COR-L47 (cell line): ENCODE data around the gene APOL4.
"Not testable (repeated sequence)": the region's sequence is repeated elsewhere in the genome, so short reads cannot be mapped to it uniquely, and the experiment has no call there.

ENCODE experiments used
- DNase-seq: peaks from one replicate; lab custom pipeline; 2025; lab: John Stamatoyannopoulos, UW

The APOL4 gene

DNA sequence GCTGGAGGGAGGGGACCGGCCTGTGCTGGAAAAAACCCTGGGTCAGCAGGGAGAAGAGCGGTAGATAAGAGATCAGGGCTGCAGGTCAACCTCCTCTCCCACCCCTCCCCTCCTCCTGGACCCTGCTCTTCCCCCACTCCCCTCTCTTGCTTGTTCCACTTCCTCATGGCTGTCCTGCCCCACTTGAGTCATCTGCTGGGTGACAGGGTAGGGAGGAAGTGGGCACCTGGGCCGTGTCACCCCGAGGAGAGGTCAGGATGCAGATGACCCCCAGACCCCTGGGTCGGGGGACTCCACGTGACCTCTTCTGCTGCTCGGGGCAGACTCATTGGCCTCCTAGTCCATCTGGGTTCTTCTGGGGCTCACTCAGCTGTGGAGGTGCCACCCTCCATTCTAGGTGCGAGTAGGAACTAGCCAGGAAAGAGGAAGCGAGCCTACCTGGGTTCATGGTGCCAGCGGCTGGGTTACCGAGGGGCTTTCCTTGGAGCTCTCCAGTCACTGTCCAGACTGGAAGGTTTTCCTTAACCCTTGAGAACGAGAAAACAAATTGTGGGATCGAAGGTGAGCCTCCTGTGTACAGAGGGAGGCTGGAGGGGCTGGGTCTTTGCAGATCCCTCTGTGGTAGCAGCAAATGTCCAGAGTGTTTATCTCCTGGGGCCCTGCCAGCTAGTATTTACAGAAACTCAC lies 31.2 kb upstream of the APOL4 start:
- DNase-seq = no peak

DNA sequence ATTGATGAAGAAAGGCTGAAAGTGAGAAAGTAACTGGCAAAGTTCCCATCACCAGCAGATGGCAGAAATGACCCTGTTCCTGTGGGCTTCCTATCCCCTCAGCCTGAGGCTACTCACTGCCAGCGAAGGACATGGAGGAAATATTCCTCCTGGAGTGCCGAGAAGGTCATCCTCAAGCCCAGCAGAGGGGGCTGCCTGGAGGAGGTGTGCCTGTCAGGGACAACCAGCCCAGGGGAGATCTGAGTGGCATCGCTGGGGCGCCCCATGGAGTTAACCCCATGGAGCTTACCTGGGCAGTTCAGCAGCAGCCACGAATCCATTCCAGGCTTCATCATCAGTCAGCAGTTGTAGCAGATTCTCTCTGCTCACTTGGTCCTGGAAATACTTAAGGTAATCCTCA lies 29.4 kb upstream of the APOL4 start:
- DNase-seq = not testable (repeated sequence)

DNA sequence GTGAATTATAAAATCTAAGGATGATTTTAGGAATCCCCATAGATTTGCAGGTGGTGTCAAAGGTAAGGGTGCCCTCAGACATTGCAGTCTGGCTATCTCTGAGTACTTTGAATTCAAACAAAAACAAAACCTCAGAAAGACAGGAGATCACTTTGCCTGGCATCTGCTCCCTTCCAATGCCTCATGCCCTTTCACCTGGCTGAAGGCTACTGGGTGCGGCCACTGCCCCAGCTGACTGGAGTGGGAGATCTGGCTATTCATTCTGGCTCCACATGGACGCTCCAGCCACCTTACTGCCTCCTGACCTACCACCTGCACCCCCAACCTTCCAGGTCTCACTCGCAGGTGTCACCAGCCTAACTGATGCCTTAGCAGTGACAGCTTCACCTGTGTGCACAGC lies 28.0 kb upstream of the APOL4 start:
- DNase-seq = not testable (repeated sequence)

DNA sequence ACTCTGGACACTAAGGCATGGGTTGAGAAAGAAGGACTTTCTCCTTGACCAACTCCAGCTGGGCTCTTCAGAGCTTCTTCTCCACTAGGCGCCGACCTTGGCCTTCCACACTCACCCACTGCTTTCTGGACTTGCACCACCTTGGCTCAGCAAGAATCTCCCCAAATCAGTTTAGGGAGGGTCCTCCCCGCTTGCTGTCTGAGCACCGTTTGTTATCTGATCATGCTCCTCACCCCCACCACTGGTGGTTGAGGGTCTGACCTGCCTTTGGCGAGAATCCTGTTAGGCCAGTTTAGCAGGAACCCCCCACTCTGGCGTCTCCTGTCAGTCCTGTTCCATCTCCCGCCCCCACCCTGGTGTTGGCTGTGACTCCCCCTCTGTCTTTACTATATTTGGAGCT lies 27.3 kb upstream of the APOL4 start:
- DNase-seq = no peak

DNA sequence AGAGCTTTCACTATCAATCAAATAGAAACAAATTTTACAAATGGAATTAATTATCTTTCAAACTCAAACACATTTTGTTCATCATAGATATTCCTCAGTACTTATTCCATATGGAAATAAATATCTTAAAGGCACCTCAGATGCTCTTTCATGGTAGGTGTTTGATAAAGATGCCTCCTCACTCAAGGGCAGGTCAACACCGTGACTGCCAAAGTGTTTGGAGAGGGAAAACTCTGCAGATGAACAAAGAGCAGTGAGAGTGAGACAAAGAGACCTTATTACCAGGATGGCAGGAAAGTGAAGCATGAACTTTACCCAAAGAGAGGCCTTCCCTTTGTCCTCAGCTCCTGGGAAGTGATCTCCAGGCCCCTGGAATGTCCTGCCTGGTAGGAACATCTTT lies 26.8 kb upstream of the APOL4 start:
- DNase-seq = not testable (repeated sequence)

DNA sequence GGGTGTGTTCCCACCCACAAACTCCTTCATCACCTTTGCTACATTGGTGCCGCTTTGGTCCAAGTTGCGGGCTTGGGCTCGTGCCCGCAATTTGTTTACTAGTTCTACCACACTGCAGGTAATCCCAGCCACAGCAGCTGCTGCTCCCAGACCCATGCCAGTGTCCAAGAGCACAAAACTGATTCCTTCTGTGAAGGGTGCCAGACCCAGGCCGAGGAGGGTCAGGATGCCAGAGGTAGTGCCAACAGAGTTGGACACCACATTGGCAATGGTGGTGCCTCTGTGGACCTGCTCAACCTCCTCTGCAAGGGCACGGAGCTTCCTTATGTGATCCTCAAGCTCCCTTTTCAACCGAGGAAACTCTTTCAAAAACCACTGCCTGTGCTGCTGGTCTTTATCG lies 26.2 kb upstream of the APOL4 start:
- DNase-seq = no peak

DNA sequence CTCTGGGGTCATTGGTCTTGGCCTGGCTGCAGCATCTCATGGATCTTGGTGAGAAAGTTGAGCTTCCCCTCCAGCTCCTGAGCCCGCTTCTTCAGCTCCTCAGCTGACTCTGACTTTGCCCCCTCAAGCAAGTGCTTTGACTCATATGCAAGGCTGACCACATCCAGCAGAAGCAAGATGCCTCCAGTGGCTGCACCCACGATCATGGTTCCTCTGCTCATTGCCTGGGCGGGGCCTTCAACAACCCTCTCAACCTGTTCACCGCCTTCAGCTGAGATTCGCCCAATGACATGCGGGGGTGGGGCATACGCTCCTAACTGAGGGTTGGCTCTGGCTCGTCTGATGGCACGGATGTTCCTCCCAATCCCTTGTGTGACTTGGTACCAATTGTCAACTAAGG lies 25.8 kb upstream of the APOL4 start:
- no peak for DNase-seq

DNA sequence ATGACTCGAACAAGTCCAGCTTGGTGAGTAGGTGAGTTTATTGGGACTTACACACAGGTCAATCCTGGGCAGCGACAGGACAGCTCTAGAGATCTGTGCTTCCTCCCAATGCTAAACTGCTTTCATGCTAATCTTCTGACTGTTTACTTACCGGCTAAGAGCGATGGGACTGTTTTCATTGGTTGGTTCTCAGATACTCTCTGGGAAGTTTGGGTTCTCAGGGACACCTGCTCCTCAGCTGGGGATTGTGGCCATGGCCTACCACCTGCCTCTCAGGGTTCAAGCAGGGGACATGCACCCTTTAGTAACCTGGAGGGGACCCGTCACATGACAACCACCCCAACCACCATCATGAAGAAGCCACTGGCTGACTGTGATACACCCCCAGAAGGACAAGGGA lies 24.6 kb upstream of the APOL4 start:
- no peak for DNase-seq

DNA sequence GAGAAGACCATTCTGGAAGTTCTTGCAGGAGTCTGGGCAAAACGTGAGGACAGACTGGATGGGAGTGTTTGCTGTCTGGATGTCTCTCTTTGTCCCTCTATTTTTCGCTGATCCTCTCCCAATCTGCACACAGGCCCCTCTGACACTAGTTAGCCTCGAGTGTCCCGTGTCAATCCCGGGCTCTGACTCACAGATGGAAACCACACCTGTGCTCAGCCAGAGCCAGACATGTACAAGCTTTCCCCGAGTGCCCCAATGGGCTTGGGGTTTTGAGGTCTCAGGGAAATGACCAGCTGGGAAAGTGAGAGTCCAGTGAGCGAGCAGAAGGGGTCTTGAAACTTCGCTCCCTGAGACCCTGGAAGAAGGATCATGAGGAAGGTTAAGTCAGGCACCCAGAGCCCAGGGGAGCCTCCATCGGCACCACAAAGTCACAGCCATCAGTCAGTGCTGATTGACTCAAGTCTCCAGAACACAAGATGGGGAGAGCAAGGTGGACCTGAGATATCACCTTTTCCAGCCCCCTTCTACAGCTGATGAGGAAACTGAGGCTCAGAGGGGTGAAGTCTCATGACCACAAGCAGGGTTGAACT lies 23.8 kb upstream of the APOL4 start:
- no peak for DNase-seq

DNA sequence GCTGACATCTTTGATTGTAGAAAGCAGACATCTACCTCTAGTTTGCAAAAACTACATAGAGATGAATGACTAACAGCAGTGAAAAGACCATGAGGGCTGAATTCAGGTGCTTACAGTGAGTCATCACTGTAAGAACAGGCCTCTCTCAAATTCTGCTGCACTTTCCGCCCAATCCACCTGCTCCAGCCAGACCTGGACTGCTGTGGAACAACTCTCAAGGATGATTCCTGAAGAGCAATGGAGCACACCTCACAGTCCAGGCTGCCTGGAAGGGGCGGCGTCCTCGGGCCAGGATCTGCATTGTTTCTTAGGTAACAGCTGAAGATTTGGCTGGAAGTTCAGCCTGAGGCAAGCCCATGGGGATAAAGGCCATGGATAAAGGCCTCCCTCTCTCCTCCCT lies 22.6 kb upstream of the APOL4 start:
- DNase-seq = no peak

DNA sequence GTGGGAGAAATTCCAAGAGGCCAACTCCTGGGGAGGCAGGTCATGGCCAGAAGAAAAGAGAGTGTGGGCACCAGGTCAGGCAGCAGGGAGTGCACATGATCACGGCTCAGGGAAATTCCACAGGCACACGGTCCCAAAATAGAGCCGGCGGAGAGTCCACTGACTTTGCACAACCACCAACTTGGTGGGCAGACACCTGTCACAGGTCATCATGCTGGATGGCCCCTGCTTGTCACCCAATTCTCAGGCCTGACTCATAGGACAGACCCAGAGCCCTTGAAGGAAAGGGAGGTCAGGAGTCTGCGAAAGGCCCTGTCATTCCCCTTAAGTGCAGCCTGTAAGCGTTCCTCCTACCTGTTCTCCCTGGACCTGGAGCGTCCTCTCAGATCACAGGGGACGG lies 21.9 kb upstream of the APOL4 start:
- no peak for DNase-seq

DNA sequence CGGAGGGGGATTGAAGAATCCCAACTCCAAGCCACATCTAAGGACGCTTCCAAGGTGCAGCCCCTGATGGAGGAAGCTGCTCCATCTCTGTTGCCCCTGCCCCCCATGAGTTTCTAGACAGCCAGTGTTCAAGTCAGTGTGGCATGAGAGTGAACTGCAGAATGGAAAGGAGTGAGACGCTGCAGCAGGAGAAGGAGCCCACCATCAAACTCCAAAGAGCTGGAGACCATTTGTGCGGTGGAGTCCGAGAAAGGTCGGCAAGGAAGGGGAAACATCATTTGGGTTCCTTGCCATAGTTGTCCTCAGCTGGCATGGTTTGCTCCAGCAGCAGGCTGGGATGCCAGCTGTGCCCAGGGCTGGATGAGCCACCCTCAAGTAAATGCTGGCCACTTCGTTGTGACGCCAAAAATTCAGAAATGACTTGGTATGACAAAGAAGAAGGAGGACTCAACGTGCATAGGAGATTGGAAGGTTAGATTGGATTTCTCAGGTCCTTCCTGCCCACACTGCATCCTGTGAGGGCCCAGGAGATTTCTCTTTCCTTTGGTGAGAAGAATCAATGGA lies 21.4 kb upstream of the APOL4 start:
- DNase-seq = no peak

DNA sequence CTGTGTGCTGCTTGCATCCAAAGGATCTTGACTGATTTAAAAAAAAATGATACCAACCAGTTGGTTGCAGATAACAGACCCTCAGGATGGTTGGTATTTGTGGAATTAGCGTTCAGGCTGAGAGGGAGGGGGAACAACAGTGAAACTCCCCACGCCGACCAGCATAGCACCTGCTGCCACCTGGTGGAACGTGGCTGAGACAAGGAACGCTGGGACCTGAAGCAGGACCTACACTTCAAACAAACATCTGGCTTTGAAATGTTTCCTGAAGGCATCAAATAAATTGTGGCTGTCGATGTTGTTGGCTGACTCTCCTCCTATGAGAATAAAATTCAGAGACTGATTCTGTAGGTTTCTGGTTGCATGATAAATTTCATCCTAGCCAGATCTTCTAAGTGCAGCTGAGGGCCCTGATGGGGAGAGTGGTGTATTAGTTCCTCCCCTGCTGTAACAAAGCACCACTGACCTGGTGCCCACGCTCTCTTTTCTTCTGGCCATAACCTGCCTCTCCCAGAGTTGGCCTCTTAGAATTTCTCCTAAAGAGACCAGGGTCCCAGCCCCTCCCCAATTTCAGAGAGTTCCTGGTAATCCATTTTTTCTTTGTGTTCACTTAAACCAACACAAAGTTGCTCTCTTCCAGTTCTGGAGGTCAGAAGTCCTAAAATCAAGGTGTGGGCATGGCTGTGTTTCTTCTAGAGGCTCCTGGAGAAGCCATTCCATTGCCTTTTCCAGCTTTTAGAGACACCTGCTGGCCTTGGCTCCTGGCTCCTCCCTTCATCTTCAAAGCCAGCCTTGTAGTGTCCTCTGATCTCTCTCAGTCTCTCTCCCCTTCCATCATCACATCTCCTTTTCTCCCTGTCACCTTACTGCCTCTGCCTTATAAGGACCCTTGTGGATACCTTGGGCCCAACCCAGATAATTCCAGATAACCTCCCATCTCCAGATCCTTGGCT lies 20.5 kb upstream of the APOL4 start:
- DNase-seq = peak; percentile 59

DNA sequence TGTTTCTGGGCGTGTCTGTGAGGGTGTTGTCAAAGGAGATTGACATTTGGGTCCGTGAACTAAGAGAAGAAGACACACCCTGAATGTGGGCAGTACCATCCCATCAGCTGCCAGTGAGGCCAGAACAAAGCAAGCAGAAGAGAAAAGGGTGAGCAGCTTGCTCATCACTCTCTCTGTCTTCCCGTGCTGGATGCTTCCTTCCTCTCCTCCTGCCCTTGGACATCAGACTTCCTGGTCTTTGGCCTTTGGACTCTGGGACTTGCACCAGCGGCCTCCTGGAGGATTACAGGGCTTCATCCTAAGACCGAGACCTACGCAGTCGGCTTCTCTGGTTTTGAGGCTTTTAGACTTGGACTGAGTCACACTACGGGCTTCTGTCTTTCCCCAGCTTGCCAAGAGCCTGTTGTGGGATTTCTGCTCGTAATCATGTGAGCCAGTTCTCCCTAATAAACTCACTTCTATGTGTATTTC lies 18.9 kb upstream of the APOL4 start:
- DNase-seq = peak; percentile 71

DNA sequence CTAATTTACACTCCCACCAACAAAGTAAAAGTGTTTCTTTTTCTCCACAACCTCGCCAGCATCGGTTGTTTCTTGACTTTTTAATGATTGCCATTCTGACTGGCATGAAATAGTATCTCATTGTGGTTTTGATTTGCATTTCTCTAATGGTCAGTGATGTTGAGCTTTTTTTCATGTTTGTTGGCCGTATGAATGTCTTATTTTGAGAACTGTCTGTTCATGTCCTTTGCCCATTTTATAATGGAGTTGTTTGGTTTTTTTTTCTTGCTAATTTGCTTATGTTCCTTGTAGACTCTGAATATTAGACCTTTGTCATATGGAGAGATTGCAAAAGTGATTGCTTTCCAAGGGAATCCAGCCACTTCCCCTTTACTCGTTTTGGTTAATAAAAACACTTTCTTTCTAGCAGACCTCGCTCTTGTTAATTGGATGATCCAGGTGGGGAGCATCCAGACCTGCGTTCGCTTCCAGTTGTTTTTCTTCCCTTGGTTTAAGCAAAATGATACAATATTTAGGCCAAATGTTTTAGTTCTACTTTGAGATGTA lies 17.1 kb upstream of the APOL4 start:
- DNase-seq = no peak

DNA sequence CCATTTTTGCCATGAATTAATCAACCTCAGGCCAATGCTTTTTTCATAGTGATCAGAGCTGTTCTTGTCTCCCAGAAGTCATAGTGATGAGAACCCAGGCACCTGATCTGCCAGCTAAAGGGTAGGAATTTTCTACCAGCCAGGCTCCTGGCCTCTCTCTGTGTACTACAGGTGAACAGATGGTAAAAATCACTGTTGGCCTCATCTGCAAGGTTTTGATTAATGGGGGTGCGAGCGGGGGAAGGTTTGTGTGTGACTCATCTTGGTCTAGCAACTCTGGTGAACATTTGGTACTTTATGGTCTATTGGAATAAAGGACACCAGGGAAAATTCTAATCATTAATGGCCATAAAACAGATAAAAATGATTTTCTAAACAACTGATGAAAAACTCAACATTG lies 14.4 kb upstream of the APOL4 start:
- no peak for DNase-seq

DNA sequence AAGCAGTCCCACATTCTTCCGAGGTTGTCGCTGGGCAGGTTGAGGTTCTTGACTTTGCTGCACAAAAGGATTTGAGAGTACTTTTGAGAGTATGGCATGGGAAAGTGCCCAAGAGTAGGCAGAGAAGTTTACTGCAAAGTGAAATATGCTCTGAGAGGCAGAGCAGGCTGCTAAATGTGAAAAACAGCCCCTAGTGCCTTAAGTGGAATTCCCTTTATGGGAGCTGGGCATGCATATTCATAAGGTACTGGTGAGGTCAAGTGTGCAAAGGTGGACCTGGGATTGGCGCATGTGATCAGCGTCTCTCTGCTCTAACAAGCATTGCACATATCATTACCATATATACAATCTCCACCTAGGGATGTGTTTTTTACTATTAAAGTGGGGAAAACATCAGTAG lies 12.0 kb upstream of the APOL4 start:
- no peak for DNase-seq

DNA sequence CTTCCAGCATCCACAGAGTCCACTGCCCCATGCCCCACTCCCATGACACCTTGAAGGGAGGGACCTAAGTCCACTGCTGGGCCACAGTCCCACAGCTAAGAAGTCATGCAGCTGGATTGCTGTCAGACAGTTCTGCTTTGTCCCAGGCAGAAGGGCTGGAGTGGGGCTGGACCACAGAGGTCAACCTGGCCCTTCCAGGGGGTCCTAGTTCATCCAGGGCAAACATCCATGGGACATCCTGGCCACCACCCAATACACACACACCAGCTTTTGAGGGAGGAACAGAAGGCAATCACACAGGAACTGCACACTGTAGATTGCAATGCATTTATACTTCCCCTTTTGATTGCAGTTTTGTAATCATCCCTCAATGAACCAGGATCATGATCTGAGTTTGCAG lies 11.3 kb upstream of the APOL4 start:
- DNase-seq = no peak

DNA sequence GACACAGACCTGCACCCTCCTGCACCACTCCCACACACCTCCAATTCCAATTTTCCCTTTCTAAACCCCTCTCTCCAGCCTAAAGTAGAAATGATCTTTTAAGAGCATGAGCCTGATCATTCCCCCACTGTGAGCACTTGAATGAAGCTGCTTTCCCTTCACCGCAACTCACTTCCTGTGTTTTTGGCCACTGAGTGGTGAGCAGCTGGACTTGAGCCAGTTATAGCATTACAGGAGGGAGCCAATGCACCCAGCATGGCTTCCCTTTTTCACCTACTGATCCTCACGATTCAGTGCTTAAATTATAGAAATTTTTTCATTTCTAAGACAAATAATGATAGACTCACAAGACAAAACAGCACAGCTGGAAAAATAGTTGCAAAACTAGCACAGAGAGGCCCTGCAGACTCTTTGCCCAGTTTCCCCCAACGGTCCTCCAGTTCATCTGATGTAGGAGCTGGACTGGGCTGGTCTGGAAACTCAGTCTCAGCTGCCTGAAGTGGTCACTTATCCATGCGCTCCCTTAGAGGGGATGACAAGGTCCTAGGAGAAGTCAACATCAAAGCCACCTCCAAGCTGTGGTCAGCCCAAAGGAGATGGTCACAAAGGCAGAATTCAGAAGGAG lies 9.7 kb upstream of the APOL4 start:
- peak; percentile 76 for DNase-seq

DNA sequence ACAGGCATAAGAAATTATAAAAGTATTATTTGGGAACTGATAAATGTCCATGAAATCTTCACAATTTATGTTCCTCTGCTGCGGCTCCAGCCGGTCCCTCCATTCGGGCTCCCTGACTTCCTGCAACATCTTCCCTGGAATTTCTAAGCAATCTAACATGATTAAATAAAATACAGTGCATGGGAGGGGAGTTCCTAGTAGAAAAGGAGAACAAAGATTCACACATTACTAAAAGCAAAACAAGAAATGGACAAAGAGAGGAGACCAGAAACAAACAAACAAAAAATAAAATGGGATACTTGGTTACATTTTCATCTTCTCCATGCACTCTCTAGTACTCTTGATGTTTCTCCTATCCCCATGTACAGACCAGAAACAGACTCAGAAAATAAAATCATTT lies 8.6 kb upstream of the APOL4 start:
- DNase-seq = no peak

DNA sequence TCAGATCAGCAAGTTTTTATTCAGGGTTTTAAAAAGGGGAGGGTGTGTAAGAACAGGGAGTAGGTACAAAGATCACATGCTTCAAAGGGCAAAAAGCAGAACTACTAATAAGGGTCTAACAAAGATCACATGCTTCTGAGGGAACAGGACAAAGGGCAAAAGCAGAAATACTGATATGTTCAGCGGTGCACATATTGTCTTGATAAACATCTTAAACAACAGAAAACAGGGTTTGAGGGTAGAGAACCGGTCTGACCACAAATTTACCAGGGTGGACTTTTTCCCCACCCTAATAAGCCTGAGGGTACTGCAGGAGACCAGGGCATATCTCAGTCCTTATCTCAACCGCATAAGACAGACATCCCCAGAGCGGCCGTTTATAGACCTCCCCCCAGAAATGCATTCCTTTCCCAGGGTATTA lies 7.9 kb upstream of the APOL4 start:
- DNase-seq = not testable (repeated sequence)

DNA sequence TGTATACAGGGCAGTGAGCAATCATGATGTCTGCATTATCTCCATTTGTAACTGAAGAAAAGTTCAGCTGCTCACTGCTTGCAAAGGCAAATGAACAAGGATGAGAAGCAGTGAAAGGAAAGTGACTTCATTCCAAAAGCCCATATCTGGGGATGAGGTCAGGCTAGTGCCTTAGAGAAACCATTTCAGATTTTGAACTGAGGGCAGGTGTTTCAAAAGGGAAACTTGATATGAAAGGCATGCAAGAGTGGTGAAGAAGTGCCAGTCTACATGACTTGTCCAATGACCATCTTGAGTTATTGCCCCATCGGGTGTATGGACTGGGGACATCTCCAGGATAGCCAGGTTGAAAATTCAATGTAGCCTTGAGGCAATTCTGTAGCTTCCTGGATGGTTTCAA lies 7.3 kb upstream of the APOL4 start:
- no peak for DNase-seq
